ENCODE results near the gene RANBP1. TPM values are rescaled to one million over a fixed set of nuclear protein-coding genes. Genes with fewer than 3 reads are reported as not detected.

Gene RANBP1
- total RNA-seq, 1 experiment from 2014 or later: 133 TPM

- no peaks in the 10 kb centered on the region for H3K9me2 ChIP-seq (replicated peaks; ENCODE audit: insufficient read depth, low read length)
- H3K9me3 ChIP-seq (ENCODE audit: low read length): no peaks in the 10 kb centered on the region
- H3K4me1 ChIP-seq (ENCODE audit: low read length): no peaks in the 10 kb centered on the region
- no peak overlapping the region for H2AFZ ChIP-seq (ENCODE audit: low read length)
- no peaks in the 10 kb centered on the region for H3K36me3 ChIP-seq (ENCODE audit: insufficient read depth, low read length)
- H3K4me2 ChIP-seq (ENCODE audit: low read depth, low read length, poor library complexity, severe bottlenecking): no peak overlapping the region
- H4K20me1 ChIP-seq (ENCODE audit: insufficient read depth, low read depth, low read length): no peaks in the 10 kb centered on the region
- H3K79me2 ChIP-seq (ENCODE audit: low read length): no peaks in the 10 kb centered on the region
- H3K9ac ChIP-seq (ENCODE audit: low read length): no peak overlapping the region
- H3K4me3 ChIP-seq (ENCODE audit: low read length): no peak overlapping the region
- DNase-seq: no peak
- no peak overlapping the region for H3K27ac ChIP-seq (ENCODE audit: low read length)
- no peaks in the 10 kb centered on the region for H3K27me3 ChIP-seq (ENCODE audit: low read length)
These were observed 51.9 kb downstream of the RANBP1 start for GRCh38 chr22:20167643-20168322.

- no peak overlapping the region for H3K9ac ChIP-seq (ENCODE audit: low read length)
- H3K27ac ChIP-seq (ENCODE audit: low read length): no peak overlapping the region
- no peaks in the 10 kb centered on the region for H3K9me2 ChIP-seq (replicated peaks; ENCODE audit: insufficient read depth, low read length)
- H3K4me2 ChIP-seq (ENCODE audit: low read depth, low read length, poor library complexity, severe bottlenecking): no peak overlapping the region
- H3K27me3 ChIP-seq (ENCODE audit: low read length): no peaks in the 10 kb centered on the region
- DNase-seq: no peak
- no peaks in the 10 kb centered on the region for H3K9me3 ChIP-seq (ENCODE audit: low read length)
- no peaks in the 10 kb centered on the region for H4K20me1 ChIP-seq (ENCODE audit: insufficient read depth, low read depth, low read length)
- H2AFZ ChIP-seq (ENCODE audit: low read length): no peak overlapping the region
- H3K79me2 ChIP-seq (ENCODE audit: low read length): no peaks in the 10 kb centered on the region
- H3K36me3 ChIP-seq (ENCODE audit: insufficient read depth, low read length): no peaks in the 10 kb centered on the region
- H3K4me1 ChIP-seq (ENCODE audit: low read length): no peaks in the 10 kb centered on the region
- no peak overlapping the region for H3K4me3 ChIP-seq (ENCODE audit: low read length)
These were observed 53.4 kb downstream of the RANBP1 start for GRCh38 chr22:20169253-20169822.

GRCh38 chr22:20170170-20170569 lies 54.3 kb downstream of the RANBP1 start:
- H3K9ac ChIP-seq (ENCODE audit: low read length): no peak overlapping the region
- no peak overlapping the region for H3K27ac ChIP-seq (ENCODE audit: low read length)
- H3K79me2 ChIP-seq (ENCODE audit: low read length): no peaks in the 10 kb centered on the region
- H3K4me3 ChIP-seq (ENCODE audit: low read length): no peak overlapping the region
- no peaks in the 10 kb centered on the region for H3K36me3 ChIP-seq (ENCODE audit: insufficient read depth, low read length)
- no peaks in the 10 kb centered on the region for H3K4me1 ChIP-seq (ENCODE audit: low read length)
- no peaks in the 10 kb centered on the region for H3K9me3 ChIP-seq (ENCODE audit: low read length)
- no peaks in the 10 kb centered on the region for H3K27me3 ChIP-seq (ENCODE audit: low read length)
- DNase-seq: no peak
- no peaks in the 10 kb centered on the region for H4K20me1 ChIP-seq (ENCODE audit: insufficient read depth, low read depth, low read length)
- no peaks in the 10 kb centered on the region for H3K9me2 ChIP-seq (replicated peaks; ENCODE audit: insufficient read depth, low read length)
- H3K4me2 ChIP-seq (ENCODE audit: low read depth, low read length, poor library complexity, severe bottlenecking): no peak overlapping the region
- no peak overlapping the region for H2AFZ ChIP-seq (ENCODE audit: low read length)

- H3K9ac ChIP-seq (ENCODE audit: low read length): no peak overlapping the region
- H3K4me1 ChIP-seq (ENCODE audit: low read length): no peaks in the 10 kb centered on the region
- H3K9me2 ChIP-seq (replicated peaks; ENCODE audit: insufficient read depth, low read length): no peaks in the 10 kb centered on the region
- no peaks in the 10 kb centered on the region for H3K36me3 ChIP-seq (ENCODE audit: insufficient read depth, low read length)
- H4K20me1 ChIP-seq (ENCODE audit: insufficient read depth, low read depth, low read length): no peaks in the 10 kb centered on the region
- no peak for DNase-seq
- no peaks in the 10 kb centered on the region for H3K79me2 ChIP-seq (ENCODE audit: low read length)
- no peak overlapping the region for H3K4me3 ChIP-seq (ENCODE audit: low read length)
- H3K27ac ChIP-seq (ENCODE audit: low read length): no peak overlapping the region
- no peak overlapping the region for H3K4me2 ChIP-seq (ENCODE audit: low read depth, low read length, poor library complexity, severe bottlenecking)
- no peaks in the 10 kb centered on the region for H3K9me3 ChIP-seq (ENCODE audit: low read length)
- H3K27me3 ChIP-seq (ENCODE audit: low read length): no peaks in the 10 kb centered on the region
- no peak overlapping the region for H2AFZ ChIP-seq (ENCODE audit: low read length)
These were observed 55.6 kb downstream of the RANBP1 start for GRCh38 chr22:20171288-20172140.

GRCh38 chr22:20172141-20172613 lies 56.3 kb downstream of the RANBP1 start:
- H3K27ac ChIP-seq (ENCODE audit: low read length): no peak overlapping the region
- no peak for DNase-seq
- H2AFZ ChIP-seq (ENCODE audit: low read length): no peak overlapping the region
- no peaks in the 10 kb centered on the region for H4K20me1 ChIP-seq (ENCODE audit: insufficient read depth, low read depth, low read length)
- no peaks in the 10 kb centered on the region for H3K4me1 ChIP-seq (ENCODE audit: low read length)
- H3K79me2 ChIP-seq (ENCODE audit: low read length): no peaks in the 10 kb centered on the region
- H3K36me3 ChIP-seq (ENCODE audit: insufficient read depth, low read length): no peaks in the 10 kb centered on the region
- no peak overlapping the region for H3K9ac ChIP-seq (ENCODE audit: low read length)
- no peak overlapping the region for H3K4me2 ChIP-seq (ENCODE audit: low read depth, low read length, poor library complexity, severe bottlenecking)
- no peak overlapping the region for H3K4me3 ChIP-seq (ENCODE audit: low read length)
- no peaks in the 10 kb centered on the region for H3K9me3 ChIP-seq (ENCODE audit: low read length)
- H3K9me2 ChIP-seq (replicated peaks; ENCODE audit: insufficient read depth, low read length): no peaks in the 10 kb centered on the region
- no peaks in the 10 kb centered on the region for H3K27me3 ChIP-seq (ENCODE audit: low read length)

- Histone ChIP-seq H3K9me3 (ENCODE audit: low read length) (no peaks in the 10 kb centered on the region), H3K9ac (ENCODE audit: low read length) (no peak overlapping the region), H3K27ac (ENCODE audit: low read length) (no peak overlapping the region), H3K36me3 (ENCODE audit: insufficient read depth, low read length) (no peaks in the 10 kb centered on the region), H3K4me2 (ENCODE audit: low read depth, low read length, poor library complexity, severe bottlenecking) (no peak overlapping the region), H3K4me1 (ENCODE audit: low read length) (no peaks in the 10 kb centered on the region), H2AFZ (ENCODE audit: low read length) (no peak overlapping the region), H3K9me2 (replicated peaks; ENCODE audit: insufficient read depth, low read length) (no peaks in the 10 kb centered on the region), H3K27me3 (ENCODE audit: low read length) (no peaks in the 10 kb centered on the region), H3K4me3 (ENCODE audit: low read length) (no peak overlapping the region), H3K79me2 (ENCODE audit: low read length) (no peaks in the 10 kb centered on the region), H4K20me1 (ENCODE audit: insufficient read depth, low read depth, low read length) (no peaks in the 10 kb centered on the region)
- no peak for DNase-seq
These were observed 57.3 kb downstream of the RANBP1 start for GRCh38 chr22:20173246-20173645.

- no peak overlapping the region for H3K9ac ChIP-seq (ENCODE audit: low read length)
- DNase-seq: no peak
- H4K20me1 ChIP-seq (ENCODE audit: insufficient read depth, low read depth, low read length): no peaks in the 10 kb centered on the region
These were observed 57.9 kb downstream of the RANBP1 start for GRCh38 chr22:20173772-20174171.

More at GRCh38 chr22:20173772-20174171, 57.9 kb downstream of the RANBP1 start:
- no peaks in the 10 kb centered on the region for H3K9me3 ChIP-seq (ENCODE audit: low read length)
- H3K36me3 ChIP-seq (ENCODE audit: insufficient read depth, low read length): no peaks in the 10 kb centered on the region
- H3K79me2 ChIP-seq (ENCODE audit: low read length): no peaks in the 10 kb centered on the region
- H3K4me3 ChIP-seq (ENCODE audit: low read length): no peak overlapping the region
- H3K27me3 ChIP-seq (ENCODE audit: low read length): no peaks in the 10 kb centered on the region
- H3K4me2 ChIP-seq (ENCODE audit: low read depth, low read length, poor library complexity, severe bottlenecking): no peak overlapping the region
- H3K27ac ChIP-seq (ENCODE audit: low read length): no peak overlapping the region
- no peaks in the 10 kb centered on the region for H3K4me1 ChIP-seq (ENCODE audit: low read length)
- no peak overlapping the region for H2AFZ ChIP-seq (ENCODE audit: low read length)
- H3K9me2 ChIP-seq (replicated peaks; ENCODE audit: insufficient read depth, low read length): no peaks in the 10 kb centered on the region

Data from Karpas-422 (cell line).